ENCODE measurements around the gene STARD3NL. TPM values are rescaled to one million over a fixed set of nuclear protein-coding genes. Genes with fewer than 3 reads are reported as not detected.
"Not testable (repeated sequence)": the region's sequence is repeated elsewhere in the genome, so short reads cannot be mapped to it uniquely, and the experiment has no call there.

The STARD3NL gene
- polyA plus RNA-seq, 1 donor from 2014 or later = 233 TPM

DNA sequence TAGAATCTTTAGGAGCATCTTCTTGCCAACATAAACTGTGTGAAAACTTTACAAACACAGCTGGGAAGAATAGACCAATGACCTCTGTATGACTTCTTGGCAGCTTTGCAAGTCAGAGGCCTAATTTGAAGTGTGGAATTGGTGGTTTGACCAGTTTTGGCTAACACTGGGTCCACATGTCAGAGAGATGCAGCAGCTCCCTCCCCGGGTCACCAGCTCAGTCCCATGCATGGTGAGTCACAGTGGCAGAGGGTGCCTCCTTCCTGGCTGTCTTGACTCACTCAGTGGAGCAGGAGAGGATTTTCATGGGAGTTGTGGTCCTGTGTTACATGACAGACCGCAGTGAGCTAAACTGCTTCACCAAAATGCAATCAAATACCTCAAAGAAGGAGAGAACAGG, 8.2 kb upstream of the STARD3NL start:
- H3K9me3 ChIP-seq (ENCODE audit: low read length) = no peaks in the 10 kb centered on the region
- H3K9ac ChIP-seq (ENCODE audit: low read length) = no peak overlapping the region
- H3K27ac ChIP-seq (ENCODE audit: low read length) = no peak overlapping the region
- no peaks in the 10 kb centered on the region for H3K79me2 ChIP-seq (replicated peaks; ENCODE audit: insufficient read depth, low read length)
- no peak overlapping the region for H3K4me3 ChIP-seq (ENCODE audit: low read length)
- no peak overlapping the region for H3K4me2 ChIP-seq (ENCODE audit: low read length)
- H4K20me1 ChIP-seq (ENCODE audit: insufficient read depth) = no peaks in the 10 kb centered on the region
- H2AFZ ChIP-seq (ENCODE audit: low read depth, low read length) = no peak overlapping the region
- TF ChIP-seq POLR2AphosphoS5 (IDR thresholded peaks at IDR 0.05) (no peak), EP300 (conservative IDR thresholded peaks at IDR 0.05; ENCODE audit: poor library complexity, severe bottlenecking) (no peak), MXI1 (conservative IDR thresholded peaks at IDR 0.05; ENCODE audit: poor library complexity, severe bottlenecking) (no peak), TAF1 (IDR thresholded peaks at IDR 0.05; ENCODE audit: low read depth) (no peak), RAD21 (conservative IDR thresholded peaks at IDR 0.05) (no peak), SMC3 (conservative IDR thresholded peaks at IDR 0.05; ENCODE audit: poor library complexity) (no peak), EZH2 (IDR thresholded peaks at IDR 0.05; ENCODE audit: borderline replicate concordance, insufficient read depth, low read length, poor library complexity, severe bottlenecking) (no peak)
- TF ChIP-seq, protein P1, sequence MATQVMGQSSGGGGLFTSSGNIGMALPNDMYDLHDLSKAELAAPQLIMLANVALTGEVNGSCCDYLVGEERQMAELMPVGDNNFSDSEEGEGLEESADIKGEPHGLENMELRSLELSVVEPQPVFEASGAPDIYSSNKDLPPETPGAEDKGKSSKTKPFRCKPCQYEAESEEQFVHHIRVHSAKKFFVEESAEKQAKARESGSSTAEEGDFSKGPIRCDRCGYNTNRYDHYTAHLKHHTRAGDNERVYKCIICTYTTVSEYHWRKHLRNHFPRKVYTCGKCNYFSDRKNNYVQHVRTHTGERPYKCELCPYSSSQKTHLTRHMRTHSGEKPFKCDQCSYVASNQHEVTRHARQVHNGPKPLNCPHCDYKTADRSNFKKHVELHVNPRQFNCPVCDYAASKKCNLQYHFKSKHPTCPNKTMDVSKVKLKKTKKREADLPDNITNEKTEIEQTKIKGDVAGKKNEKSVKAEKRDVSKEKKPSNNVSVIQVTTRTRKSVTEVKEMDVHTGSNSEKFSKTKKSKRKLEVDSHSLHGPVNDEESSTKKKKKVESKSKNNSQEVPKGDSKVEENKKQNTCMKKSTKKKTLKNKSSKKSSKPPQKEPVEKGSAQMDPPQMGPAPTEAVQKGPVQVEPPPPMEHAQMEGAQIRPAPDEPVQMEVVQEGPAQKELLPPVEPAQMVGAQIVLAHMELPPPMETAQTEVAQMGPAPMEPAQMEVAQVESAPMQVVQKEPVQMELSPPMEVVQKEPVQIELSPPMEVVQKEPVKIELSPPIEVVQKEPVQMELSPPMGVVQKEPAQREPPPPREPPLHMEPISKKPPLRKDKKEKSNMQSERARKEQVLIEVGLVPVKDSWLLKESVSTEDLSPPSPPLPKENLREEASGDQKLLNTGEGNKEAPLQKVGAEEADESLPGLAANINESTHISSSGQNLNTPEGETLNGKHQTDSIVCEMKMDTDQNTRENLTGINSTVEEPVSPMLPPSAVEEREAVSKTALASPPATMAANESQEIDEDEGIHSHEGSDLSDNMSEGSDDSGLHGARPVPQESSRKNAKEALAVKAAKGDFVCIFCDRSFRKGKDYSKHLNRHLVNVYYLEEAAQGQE (IDR thresholded peaks at IDR 0.05; ENCODE audit: borderline replicate concordance) = no peak
- TF ChIP-seq, protein P2, sequence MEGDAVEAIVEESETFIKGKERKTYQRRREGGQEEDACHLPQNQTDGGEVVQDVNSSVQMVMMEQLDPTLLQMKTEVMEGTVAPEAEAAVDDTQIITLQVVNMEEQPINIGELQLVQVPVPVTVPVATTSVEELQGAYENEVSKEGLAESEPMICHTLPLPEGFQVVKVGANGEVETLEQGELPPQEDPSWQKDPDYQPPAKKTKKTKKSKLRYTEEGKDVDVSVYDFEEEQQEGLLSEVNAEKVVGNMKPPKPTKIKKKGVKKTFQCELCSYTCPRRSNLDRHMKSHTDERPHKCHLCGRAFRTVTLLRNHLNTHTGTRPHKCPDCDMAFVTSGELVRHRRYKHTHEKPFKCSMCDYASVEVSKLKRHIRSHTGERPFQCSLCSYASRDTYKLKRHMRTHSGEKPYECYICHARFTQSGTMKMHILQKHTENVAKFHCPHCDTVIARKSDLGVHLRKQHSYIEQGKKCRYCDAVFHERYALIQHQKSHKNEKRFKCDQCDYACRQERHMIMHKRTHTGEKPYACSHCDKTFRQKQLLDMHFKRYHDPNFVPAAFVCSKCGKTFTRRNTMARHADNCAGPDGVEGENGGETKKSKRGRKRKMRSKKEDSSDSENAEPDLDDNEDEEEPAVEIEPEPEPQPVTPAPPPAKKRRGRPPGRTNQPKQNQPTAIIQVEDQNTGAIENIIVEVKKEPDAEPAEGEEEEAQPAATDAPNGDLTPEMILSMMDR (IDR thresholded peaks at IDR 0.05; ENCODE audit: poor library complexity, severe bottlenecking) = no peak
- H3F3A ChIP-seq (ENCODE audit: insufficient read depth, low read length, poor library complexity, severe bottlenecking) = no peaks in the 10 kb centered on the region
- no peaks in the 10 kb centered on the region for H3K9me2 ChIP-seq (ENCODE audit: insufficient read depth, low read length)
- H3K36me3 ChIP-seq (ENCODE audit: insufficient read depth, low read length) = no peaks in the 10 kb centered on the region
- no peaks in the 10 kb centered on the region for H3K27me3 ChIP-seq (ENCODE audit: insufficient read depth, low read depth, low read length)

DNA sequence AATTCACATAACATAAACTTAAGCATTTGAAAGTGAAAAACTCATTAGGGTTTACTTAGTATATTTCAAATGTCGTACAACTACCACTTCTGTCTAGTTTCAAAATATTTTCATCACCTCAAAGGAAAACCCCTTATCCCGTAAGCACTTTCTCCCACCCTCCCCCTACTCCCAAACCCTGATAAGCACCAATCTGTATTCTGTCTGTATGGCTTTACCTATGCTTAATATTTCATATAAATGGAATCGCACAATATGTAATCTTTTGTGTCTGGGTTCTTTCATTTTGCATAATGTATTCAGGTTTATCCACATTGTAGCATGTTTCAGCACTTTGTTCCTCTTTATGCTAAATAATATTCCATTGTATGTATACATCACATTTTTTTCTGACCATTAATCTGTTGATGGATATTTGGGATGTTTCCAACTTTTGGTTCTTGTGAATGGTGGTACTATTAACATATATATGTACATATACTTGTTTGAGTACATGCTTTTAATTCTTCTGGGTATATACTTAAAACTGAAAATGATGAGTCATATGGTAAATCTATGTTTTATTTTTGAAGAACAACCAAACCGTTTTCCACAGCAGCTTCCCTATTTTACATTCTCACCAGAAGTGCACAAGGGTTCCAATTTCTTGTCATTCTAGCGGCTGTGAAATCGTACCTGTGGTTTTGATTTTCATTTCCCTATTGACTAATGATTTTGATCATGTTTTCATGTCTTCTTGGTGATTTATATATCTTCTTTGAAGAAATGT, 6.2 kb upstream of the STARD3NL start:
- TF ChIP-seq EP300 (conservative IDR thresholded peaks at IDR 0.05; ENCODE audit: poor library complexity, severe bottlenecking) (no peak), RAD21 (conservative IDR thresholded peaks at IDR 0.05) (no peak), EZH2 (IDR thresholded peaks at IDR 0.05; ENCODE audit: borderline replicate concordance, insufficient read depth, low read length, poor library complexity, severe bottlenecking) (no peak), SMC3 (conservative IDR thresholded peaks at IDR 0.05; ENCODE audit: poor library complexity) (no peak), POLR2AphosphoS5 (IDR thresholded peaks at IDR 0.05) (no peak), TAF1 (IDR thresholded peaks at IDR 0.05; ENCODE audit: low read depth) (no peak), MXI1 (conservative IDR thresholded peaks at IDR 0.05; ENCODE audit: poor library complexity, severe bottlenecking) (no peak)
- TF ChIP-seq, protein P2 (IDR thresholded peaks at IDR 0.05; ENCODE audit: poor library complexity, severe bottlenecking) = no peak
- TF ChIP-seq, protein P1 (IDR thresholded peaks at IDR 0.05; ENCODE audit: borderline replicate concordance) = no peak
- Histone ChIP-seq H3K9ac (ENCODE audit: low read length) (no peak overlapping the region), H3K79me2 (replicated peaks; ENCODE audit: insufficient read depth, low read length) (no peaks in the 10 kb centered on the region), H3K9me2 (ENCODE audit: insufficient read depth, low read length) (no peaks in the 10 kb centered on the region), H4K20me1 (ENCODE audit: insufficient read depth) (no peaks in the 10 kb centered on the region), H3K9me3 (ENCODE audit: low read length) (no peaks in the 10 kb centered on the region), H3K36me3 (ENCODE audit: insufficient read depth, low read length) (no peaks in the 10 kb centered on the region), H2AFZ (ENCODE audit: low read depth, low read length) (no peak overlapping the region), H3K27me3 (ENCODE audit: insufficient read depth, low read depth, low read length) (no peaks in the 10 kb centered on the region), H3K4me2 (ENCODE audit: low read length) (no peak overlapping the region), H3F3A (ENCODE audit: insufficient read depth, low read length, poor library complexity, severe bottlenecking) (no peaks in the 10 kb centered on the region), H3K27ac (ENCODE audit: low read length) (no peak overlapping the region), H3K4me3 (ENCODE audit: low read length) (no peak overlapping the region)

DNA sequence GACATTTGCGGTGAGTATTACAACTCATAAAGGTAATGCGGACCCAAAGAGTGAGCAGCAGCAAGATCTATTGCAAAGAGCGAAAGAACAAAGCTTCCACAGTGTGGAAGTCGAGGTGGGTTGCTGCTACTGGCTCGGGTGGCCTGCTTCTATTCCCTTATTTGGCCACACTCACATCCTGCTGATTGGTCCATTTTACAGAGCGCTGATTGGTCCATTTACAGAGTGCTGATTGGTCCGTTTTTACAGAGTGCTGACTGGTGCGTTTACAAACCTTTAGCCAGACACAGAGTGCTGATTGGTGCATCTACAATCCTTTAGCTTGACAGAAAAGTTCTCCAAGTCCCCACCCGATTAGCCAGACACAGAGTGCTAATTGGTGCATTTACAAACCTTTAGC, 2.5 kb upstream of the STARD3NL start:
- not testable (repeated sequence) for H3K9ac ChIP-seq (ENCODE audit: low read length); H3K4me2 ChIP-seq (ENCODE audit: low read length); H4K20me1 ChIP-seq (ENCODE audit: insufficient read depth); H3K27me3 ChIP-seq (ENCODE audit: insufficient read depth, low read depth, low read length); H3K9me2 ChIP-seq (ENCODE audit: insufficient read depth, low read length); H3K36me3 ChIP-seq (ENCODE audit: insufficient read depth, low read length); H3K9me3 ChIP-seq (ENCODE audit: low read length); H3K4me3 ChIP-seq (ENCODE audit: low read length); H3F3A ChIP-seq (ENCODE audit: insufficient read depth, low read length, poor library complexity, severe bottlenecking); H3K27ac ChIP-seq (ENCODE audit: low read length); H2AFZ ChIP-seq (ENCODE audit: low read depth, low read length)
- H3K79me2 ChIP-seq (replicated peaks; ENCODE audit: insufficient read depth, low read length) = peaks cover 25% of the 10 kb centered on the region

Measured in neural cell (in vitro differentiated cells).